Measurements from ENCODE around the gene SLC13A4. TPM values are rescaled to one million over a fixed set of nuclear protein-coding genes. Genes with fewer than 3 reads are reported as not detected.

The SLC13A4 gene
- total RNA-seq, 1 donor from 2014 or later, result not detected

GRCh38 chr7:135718794-135719437 lies 9.1 kb downstream of the SLC13A4 start:
- no peak for DNase-seq (ENCODE audit: low read depth in 2 of 2)

- DNase-seq (ENCODE audit: low read depth in 2 of 2), result no peak
These were observed 9.8 kb downstream of the SLC13A4 start for GRCh38 chr7:135718219-135718618.

DNA sequence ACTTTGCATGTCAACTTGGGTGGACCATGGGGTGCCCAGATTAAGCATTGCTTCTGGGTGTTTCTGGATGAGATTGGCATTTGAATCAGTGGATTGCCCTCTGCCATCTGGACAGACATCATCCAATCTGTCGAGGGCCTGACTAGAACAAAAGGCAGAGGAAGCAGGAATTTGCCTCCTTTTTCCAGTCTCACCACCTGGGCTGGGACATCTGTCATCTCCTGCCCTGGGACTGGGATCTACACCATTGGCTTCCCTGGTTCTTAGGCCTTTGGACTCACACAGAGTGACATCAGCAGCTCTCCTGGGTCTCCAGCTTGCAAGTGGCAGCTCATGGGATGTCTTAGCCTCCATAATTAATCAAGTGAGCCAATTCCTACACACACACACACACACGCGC lies 10.3 kb downstream of the SLC13A4 start:
- no peak for DNase-seq (ENCODE audit: low read depth in 2 of 2)

GRCh38 chr7:135716677-135717238 lies 11.2 kb downstream of the SLC13A4 start:
- peak; percentile 41 to 89 for DNase-seq (ENCODE audit: low read depth in 2 of 2)

DNA sequence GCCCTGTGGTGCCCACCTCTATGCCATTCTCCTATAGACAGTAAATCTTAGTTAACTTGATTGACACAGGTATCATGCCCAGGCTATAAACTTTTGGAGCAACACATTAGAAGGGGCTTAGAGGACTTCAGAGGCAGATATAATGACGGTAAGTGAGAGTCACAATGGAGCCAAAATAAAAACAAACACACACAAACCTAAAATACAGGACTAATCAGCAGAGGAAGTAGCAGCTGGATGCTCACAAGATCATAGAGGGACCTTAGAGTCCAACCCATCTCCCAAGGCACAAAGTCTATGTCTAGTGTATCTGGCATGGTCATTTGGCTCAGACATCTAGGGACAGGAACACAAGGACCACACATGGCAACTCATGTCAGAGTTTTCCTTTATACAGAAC lies 12.3 kb downstream of the SLC13A4 start:
- no peak for DNase-seq (ENCODE audit: low read depth in 2 of 2)

GRCh38 chr7:135715055-135715522 lies 12.9 kb downstream of the SLC13A4 start:
- DNase-seq (ENCODE audit: low read depth in 2 of 2), result no peak

- peak; percentile 28 to 51 for DNase-seq (ENCODE audit: low read depth in 2 of 2)
These were observed 13.4 kb downstream of the SLC13A4 start for GRCh38 chr7:135714534-135715009.

DNA sequence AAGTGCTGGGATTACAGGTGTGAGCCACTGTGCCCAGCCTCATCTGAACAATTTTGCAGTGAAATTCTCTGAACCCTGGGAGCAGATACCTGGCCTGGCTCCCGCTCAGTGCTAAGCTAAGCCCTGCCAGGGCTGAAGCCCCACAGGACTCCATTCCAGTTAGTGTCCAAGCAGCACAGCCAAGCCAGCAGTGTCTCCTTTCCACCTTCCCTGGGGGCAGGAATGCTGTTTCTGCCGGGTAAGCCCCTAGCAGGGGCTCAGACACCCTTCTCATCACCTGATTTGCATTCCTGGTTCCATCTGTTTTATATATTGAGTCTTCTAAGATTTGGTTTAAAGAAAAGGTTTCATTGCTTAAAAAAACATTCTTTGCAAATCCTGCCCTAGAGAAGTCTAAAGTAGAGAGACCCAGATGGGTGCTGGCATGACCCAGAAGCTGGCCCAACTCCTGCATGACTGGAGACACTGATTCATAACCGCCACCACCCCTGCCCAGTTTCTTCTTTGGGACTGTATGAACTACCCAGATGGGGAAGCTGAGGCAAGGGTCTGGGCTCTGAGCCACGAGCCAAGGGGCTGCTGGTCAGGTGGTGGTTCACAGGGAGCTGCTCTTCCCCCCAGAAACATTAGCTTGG lies 14.0 kb downstream of the SLC13A4 start:
- no peak for DNase-seq (ENCODE audit: low read depth in 2 of 2)

- peak in 1 of 2 donors; percentile 56 for DNase-seq (ENCODE audit: low read depth in 2 of 2)
These were observed 15.2 kb downstream of the SLC13A4 start for GRCh38 chr7:135712796-135713195.

DNA sequence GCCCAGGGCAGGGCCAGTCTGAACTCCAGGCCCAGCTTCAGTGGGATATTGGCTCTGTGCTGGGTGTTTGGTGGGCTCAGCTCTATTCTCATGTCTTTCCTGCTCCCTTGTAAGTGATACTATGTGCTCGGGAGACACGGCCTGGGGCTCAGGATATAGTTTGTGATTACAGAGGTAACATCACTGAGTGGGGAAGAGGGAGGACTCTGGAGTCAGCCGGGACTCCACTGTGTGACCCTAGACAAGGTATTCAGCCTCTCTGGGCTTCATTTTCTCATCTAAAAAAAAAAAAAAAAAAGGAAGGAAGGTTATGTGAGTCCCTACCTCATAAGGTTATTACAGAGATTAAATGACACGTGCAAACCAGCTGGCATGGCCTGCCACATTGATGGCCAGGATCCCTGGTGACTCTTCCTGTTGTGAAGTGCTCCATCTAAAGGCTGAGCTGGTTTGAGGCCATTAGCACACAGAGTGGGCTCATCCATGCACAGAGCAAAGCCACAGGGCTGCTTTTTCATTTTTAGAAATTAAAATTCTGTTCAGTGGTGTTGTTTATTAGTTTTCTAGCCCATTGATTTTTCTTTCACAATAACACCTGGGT lies 15.7 kb downstream of the SLC13A4 start:
- peak; percentile 36 to 37 for DNase-seq (ENCODE audit: low read depth in 2 of 2)

DNA sequence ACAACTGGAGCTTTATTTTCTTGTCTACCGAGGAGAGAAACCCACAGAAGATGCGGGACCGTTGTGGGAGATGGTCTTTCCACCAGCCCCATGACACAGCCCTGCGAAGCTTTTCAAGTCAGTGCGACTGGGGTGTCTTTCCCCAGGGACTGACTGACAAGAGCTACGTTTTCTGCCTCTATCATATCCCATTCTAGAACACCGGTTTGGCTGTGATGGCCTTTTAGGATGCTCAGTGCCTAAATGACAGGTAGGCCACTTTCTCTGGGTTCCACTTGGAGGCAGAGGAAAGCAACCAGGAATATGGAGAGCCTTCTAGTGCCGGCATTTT lies 16.9 kb downstream of the SLC13A4 start:
- DNase-seq (ENCODE audit: low read depth in 2 of 2), result no peak

DNA sequence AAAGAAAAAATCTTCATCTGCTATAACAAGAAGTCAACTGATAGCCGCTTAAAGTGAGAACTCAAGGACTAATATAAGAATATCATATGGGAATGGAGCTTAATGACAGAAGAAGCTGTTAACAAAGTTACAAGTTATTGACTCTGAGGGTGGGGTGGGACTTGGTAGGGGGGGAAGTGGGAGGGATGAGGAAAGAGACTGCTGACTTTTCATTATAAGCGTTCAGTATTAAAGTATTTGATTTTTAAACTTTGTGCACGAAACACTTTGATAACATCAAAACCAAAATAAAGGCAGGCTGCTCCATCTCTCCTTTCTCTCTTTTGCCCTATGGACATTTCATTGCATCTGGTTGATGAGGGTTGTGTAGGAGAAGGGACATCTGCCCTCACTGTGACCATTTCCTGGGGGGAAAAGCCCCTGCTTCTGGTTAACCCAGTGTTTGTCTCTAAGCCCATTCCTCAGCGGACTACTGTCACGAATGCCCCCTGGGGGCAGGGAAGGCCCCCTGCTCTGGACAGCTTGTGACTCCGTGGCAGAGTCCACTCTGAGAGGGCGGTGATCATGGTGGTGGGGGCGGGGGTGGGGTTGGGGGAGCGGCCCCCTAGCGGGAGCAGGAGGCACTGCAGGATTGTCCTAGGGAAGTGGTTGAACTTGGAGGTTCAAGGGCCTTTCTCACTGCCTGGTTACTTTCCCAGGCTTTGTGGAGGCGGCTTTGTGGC lies 17.4 kb downstream of the SLC13A4 start:
- no peak for DNase-seq (ENCODE audit: low read depth in 2 of 2)

DNA sequence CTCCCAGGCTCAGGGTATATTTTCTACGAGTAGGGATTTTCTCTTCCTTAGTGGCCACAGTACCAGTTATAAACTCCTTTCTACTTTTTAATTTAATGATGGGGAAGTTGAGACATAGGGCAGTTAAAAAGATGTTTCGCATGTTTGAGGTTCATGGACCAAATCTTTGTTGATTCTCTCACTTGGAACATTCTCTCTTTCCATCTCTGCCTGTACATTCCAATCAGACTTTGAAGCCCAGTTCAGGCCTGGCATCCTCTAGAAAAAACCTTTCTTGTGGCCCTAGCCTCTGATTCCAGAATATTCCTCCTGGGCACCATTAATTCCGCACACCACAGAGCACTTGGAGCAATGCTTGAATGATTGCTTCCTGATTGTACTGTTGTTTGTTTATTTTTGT lies 18.5 kb downstream of the SLC13A4 start:
- no peak for DNase-seq (ENCODE audit: low read depth in 2 of 2)

- no peak for DNase-seq (ENCODE audit: low read depth in 2 of 2)
These were observed 19.9 kb downstream of the SLC13A4 start for GRCh38 chr7:135708041-135708440.

DNA sequence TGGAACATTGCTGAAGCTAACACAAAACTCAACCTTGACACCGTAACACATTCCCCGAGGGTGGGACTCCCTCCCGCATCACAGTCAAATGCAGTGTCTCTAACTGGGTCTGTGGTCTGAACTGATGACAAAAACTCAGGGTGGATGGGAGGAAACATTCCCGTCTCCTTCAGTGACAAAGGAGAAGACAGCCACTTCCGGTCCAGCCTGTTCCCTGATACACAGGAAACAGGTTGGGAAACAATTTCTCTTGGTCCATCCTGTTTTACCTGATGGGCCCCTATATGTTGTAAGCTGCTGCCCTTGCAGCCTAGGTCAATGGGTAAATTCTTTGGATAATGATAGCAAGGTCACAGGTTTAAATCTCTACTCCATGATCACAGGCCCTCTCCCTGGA lies 20.4 kb downstream of the SLC13A4 start:
- DNase-seq (ENCODE audit: low read depth in 2 of 2), result peak in 1 of 2 donors; percentile 29

- DNase-seq (ENCODE audit: low read depth in 2 of 2), result peak in 1 of 2 donors; percentile 43
These were observed 21.0 kb downstream of the SLC13A4 start for GRCh38 chr7:135706858-135707569.

- no peak for DNase-seq (ENCODE audit: low read depth in 2 of 2)
These were observed 21.8 kb downstream of the SLC13A4 start for GRCh38 chr7:135706038-135706742.

DNA sequence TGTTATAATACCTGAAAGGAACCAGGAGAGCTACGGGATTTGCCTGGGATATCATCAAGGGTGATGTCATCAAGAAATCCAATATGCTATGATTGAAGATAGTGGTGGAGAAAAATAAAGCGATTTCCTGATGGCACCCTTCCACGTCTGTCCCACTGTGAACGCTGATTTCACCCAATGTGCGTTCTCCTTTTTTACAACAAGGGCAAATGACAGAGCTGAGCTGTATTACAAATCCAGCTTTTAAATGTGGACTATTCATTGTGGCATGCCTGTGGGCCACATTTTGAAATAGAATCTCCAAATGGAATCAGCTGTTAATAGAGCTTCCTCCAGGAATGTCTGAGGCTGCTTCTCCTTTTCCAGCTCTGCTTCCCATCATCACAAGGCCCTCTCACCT lies 23.3 kb downstream of the SLC13A4 start:
- DNase-seq (ENCODE audit: low read depth in 2 of 2), result no peak

DNA sequence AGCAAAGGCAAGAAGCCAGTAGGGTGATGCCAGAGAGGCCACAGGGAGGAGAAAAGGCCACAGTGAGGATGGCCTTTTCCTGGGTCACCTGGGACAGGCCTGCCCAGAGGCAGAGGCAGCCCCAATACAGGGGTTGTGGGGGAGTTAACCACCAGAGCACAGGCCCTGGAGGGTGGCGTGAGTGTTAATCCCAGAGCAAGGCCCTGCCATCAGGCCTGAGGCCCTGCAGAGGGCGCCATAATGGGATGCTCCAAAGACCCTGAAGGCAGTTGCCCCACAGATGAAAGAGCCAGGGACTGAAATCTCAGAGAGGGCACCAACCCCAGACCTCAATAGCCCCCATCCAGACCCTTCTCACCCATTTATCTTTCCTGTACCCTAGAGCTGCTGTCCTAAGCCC lies 23.9 kb downstream of the SLC13A4 start:
- no peak for DNase-seq (ENCODE audit: low read depth in 2 of 2)

GRCh38 chr7:135697276-135698049 lies 30.5 kb downstream of the SLC13A4 start:
- no peak for DNase-seq (ENCODE audit: low read depth in 2 of 2)
